WTC11 (cell line): ENCODE data around the gene MRFAP1L1.
"Not testable (repeated sequence)": the region's sequence is repeated elsewhere in the genome, so short reads cannot be mapped to it uniquely, and the experiment has no call there.

Experiments used
- E2F4 ChIP-seq: sonication (generic); formaldehyde crosslinking; IDR thresholded peaks from 2 replicates; pipeline ENCODE4 v1.8.1; 2022; ENCODE audit warnings: low read depth, mild to moderate bottlenecking, moderate library complexity, missing genetic modification reagents, borderline replicate concordance
- MAX ChIP-seq: sonication (generic); formaldehyde crosslinking; IDR thresholded peaks from 2 replicates; pipeline ENCODE4 v1.8.0; 2022; ENCODE audit warnings: mild to moderate bottlenecking, missing genetic modification reagents

GRCh38 chr4:6725427-6725961 is 15.8 kb upstream of the MRFAP1L1 start:
- not testable (repeated sequence) for TF ChIP-seq MAX, E2F4 (CRISPR knock-in tag)
